OCI-LY3 (cell line): ENCODE data around the gene LRP1B.

Experiments used
- CTCF ChIP-seq: fragments of 200-600, 300-600 bp; sonication (generic); IDR thresholded peaks from 2 replicates; pipeline ENCODE4 v1.5.1; 2014; ENCODE audit warnings: antibody characterized with exemption, low read length, low read depth
- EZH2phosphoT487 ChIP-seq: fragments of 200-600 bp; shearing (Covaris generic); IDR thresholded peaks from 2 replicates; pipeline ENCODE4 v1.6.1; 2018; ENCODE audit warnings: antibody characterized with exemption, mixed run types, low read depth

- TF ChIP-seq EZH2phosphoT487 (no peak), CTCF (no peak)
Observed at GRCh38 chr2:140383781-140384180, 1747.0 kb downstream of the LRP1B start.
